ENCODE measurements around the gene CFC1.
"Not testable (repeated sequence)": the region's sequence is repeated elsewhere in the genome, so short reads cannot be mapped to it uniquely, and the experiment has no call there.

- not testable (repeated sequence) for TF ChIP-seq CTCF (IDR thresholded peaks at IDR 0.05); EP300 (IDR thresholded peaks at IDR 0.05); POLR2A (IDR thresholded peaks at IDR 0.05; ENCODE audit: low read depth)
These were observed at the start of gene CFC1 for GRCh38 chr2:130599393-130599792.
